ENCODE measurements around the gene TLR3. TPM values are rescaled to one million over a fixed set of nuclear protein-coding genes. Genes with fewer than 3 reads are reported as not detected.

TLR3 gene
- total RNA-seq (1 to 10 TPM; 1.0 to 4.0 (median 1.7) TPM), polyA plus RNA-seq (under 1 TPM; 0.49 to 0.66 (median 0.49) TPM)
- long read RNA-seq, donor 1, full-length matches to known transcripts, result 1 of 1 reads
- long read RNA-seq, donor 1, partial matches to known transcripts, result 0 of 1 reads
- long read RNA-seq, donor 1, other reads (novel, unspliced or antisense), result 0 of 1 reads
- long read RNA-seq, donor 2, full-length matches to known transcripts, result 1 of 1 reads
- long read RNA-seq, donor 2, partial matches to known transcripts, result 0 of 1 reads
- long read RNA-seq, donor 2, other reads (novel, unspliced or antisense), result 0 of 1 reads

GRCh38 chr4:186068581-186069348 is at the start of gene TLR3:
TSS of gene TLR3 (plus strand) at chr4:186069156. CDS start at chr4:186076620, 7,464 bp downstream.
- H3K27ac ChIP-seq, result peak within 1 kb of the TSS; percentile 17
- peak within 1 kb of the TSS; percentile 74 for H3K4me3 ChIP-seq
- WGBS, 3 donors, result 1 to 3% (median 1%) methylated on average over 12 of the region's 12 CpGs
- H3K4me1 ChIP-seq, result no peaks in the 10 kb centered on the region
- H3K36me3 ChIP-seq (ENCODE audit: insufficient read depth in 1 of 2, low read depth in 1 of 2), result no peaks in the 10 kb centered on the region
- DNase-seq (no peak), ATAC-seq (peak; percentile 26 to 61 (median 36))
- no peaks in the 10 kb centered on the region for H3K9me3 ChIP-seq
- intact Hi-C loops (cut with DNase I), result loop anchor here (2.0 to 5.0 kb wide), 3 partner anchors 69 to 129 kb away; partner anchors contain the start of gene CYP4V2 (in 1 of the 2)
- no peak for TF ChIP-seq CTCF (IDR thresholded peaks at IDR 0.05)
- H3K27me3 ChIP-seq (ENCODE audit: insufficient read depth in 3 of 3, low read length in 2 of 3), result no peaks in the 10 kb centered on the region

GRCh38 chr4:186019269-186019668 is 49.7 kb upstream of the TLR3 start:
- no peaks in the 10 kb centered on the region for H3K4me1 ChIP-seq
- H3K27ac ChIP-seq, result no peak overlapping the region
- H3K9me3 ChIP-seq, result no peaks in the 10 kb centered on the region
- H3K27me3 ChIP-seq (ENCODE audit: insufficient read depth in 3 of 3, low read length in 2 of 3), result no peaks in the 10 kb centered on the region
- TF ChIP-seq CTCF (IDR thresholded peaks at IDR 0.05), result no peak
- DNase-seq (no peak), ATAC-seq (no peak)
- no peaks in the 10 kb centered on the region for H3K36me3 ChIP-seq (ENCODE audit: insufficient read depth in 1 of 2, low read depth in 1 of 2)
- intact Hi-C loops (cut with DNase I), result loop anchor here in 1 of 2 donors (5.0 kb wide), 1 partner anchor 377 kb away; no protein-coding TSS in a partner anchor
- H3K4me3 ChIP-seq, result no peak overlapping the region

DNA sequence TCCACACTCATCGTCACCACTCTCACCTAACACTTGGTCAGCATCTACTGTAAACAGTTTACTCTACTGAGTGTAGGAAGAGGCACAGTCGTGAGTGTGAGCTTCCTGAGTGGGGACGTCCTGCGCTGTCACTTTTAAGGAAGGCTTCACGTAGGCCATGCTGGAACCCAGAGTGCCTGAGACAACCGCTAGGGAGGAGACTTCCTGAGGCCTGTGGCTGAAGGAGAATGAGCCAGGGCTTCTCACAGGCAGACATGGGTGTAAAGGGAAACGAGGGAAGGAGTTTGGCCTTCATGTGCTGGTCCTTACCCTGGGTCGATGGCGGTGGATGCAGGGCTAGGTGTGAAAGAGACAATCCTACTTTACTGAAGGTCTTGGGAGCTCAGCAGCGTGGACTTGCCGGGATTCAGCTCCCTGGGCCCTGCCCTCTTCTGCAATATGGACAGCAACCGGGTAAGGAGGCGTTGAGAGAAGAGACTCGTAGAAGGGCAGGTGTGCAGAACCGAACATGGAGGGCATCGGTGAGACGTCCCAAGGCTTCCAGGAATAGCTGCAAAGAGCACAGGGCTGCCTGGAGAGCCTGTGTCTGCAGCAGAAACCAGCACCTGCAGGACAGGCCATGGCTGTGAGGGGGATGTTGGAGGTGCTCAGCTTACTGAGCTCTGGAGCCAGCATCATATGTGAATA is 48.7 kb upstream of the TLR3 start:
- no peaks in the 10 kb centered on the region for H3K36me3 ChIP-seq (ENCODE audit: insufficient read depth in 1 of 2, low read depth in 1 of 2)
- intact Hi-C loops (cut with DNase I), result loop anchor here in 1 of 2 donors (2.0 kb wide), 1 partner anchor 385 kb away; no protein-coding TSS in a partner anchor
- H3K27me3 ChIP-seq (ENCODE audit: insufficient read depth in 3 of 3, low read length in 2 of 3), result no peaks in the 10 kb centered on the region
- H3K4me1 ChIP-seq, result no peaks in the 10 kb centered on the region
- H3K4me3 ChIP-seq, result no peak overlapping the region
- 92 to 95% (median 92%) methylated on average over 17 of the region's 17 CpGs for WGBS, 3 donors
- TF ChIP-seq CTCF (IDR thresholded peaks at IDR 0.05), result no peak
- H3K27ac ChIP-seq, result no peak overlapping the region
- ATAC-seq, result no peak
- no peak for DNase-seq
- no peaks in the 10 kb centered on the region for H3K9me3 ChIP-seq

DNA sequence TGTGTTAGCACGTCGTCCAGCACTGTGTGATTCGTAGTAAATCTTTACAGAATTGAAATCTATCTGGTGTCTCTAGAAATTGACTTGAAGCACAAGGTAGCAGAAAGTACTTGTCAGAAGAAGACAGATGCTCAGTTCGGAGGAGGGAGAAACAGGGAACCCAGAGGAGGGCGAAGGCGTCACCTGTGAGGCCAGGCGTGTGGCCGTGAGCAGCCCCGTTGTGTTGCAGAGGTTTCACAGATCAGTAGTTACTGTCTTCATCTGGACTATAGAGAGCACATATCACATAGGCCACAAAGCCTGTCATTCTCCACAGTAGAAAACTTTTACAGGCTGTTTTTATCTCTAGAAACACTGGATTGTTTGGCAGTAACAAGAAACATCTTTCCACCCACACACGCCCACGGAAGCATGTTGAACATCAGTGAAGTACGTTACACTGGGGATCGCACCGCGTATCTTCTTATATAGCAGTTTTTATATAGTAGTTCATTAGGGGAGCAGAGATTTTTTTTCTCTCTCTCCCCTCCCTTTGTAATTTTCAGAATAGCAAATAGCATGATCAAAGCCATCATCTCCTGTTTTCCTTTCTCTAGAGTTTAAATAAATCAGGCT is 48.1 kb upstream of the TLR3 start:
- 78 to 84% (median 79%) methylated on average over 15 of the region's 15 CpGs for WGBS, 3 donors
- no peaks in the 10 kb centered on the region for H3K4me1 ChIP-seq
- no peak for ATAC-seq
- H3K9me3 ChIP-seq, result no peaks in the 10 kb centered on the region
- no peak for DNase-seq
- H3K4me3 ChIP-seq, result no peak overlapping the region
- no peak overlapping the region for H3K27ac ChIP-seq
- H3K36me3 ChIP-seq (ENCODE audit: insufficient read depth in 1 of 2, low read depth in 1 of 2), result no peaks in the 10 kb centered on the region
- intact Hi-C loops (cut with DNase I), result loop anchor here in 1 of 2 donors (2.0 kb wide), 1 partner anchor 386 kb away; no protein-coding TSS in a partner anchor
- TF ChIP-seq CTCF (IDR thresholded peaks at IDR 0.05), result no peak
- no peaks in the 10 kb centered on the region for H3K27me3 ChIP-seq (ENCODE audit: insufficient read depth in 3 of 3, low read length in 2 of 3)

All from psoas muscle (tissue), 8 donors.